ENCODE results near the gene RASD2.

Gene RASD2

GRCh38 chr22:35560366-35560765 lies 19.7 kb downstream of the RASD2 start:
- no peak for DNase-seq (ENCODE audit: low read depth)

- no peak for DNase-seq (ENCODE audit: low read depth)
These were observed 20.2 kb downstream of the RASD2 start for GRCh38 chr22:35560824-35561223.

- no peak for DNase-seq (ENCODE audit: low read depth)
These were observed 21.3 kb downstream of the RASD2 start for GRCh38 chr22:35561796-35562526.

- no peak for DNase-seq (ENCODE audit: low read depth)
These were observed 22.6 kb downstream of the RASD2 start for GRCh38 chr22:35563211-35563610.

- no peak for DNase-seq (ENCODE audit: low read depth)
These were observed 24.6 kb downstream of the RASD2 start for GRCh38 chr22:35564975-35565867.

- DNase-seq (ENCODE audit: low read depth) = no peak
These were observed 26.9 kb downstream of the RASD2 start for GRCh38 chr22:35567351-35568141.

GRCh38 chr22:35568751-35569739 lies 28.4 kb downstream of the RASD2 start:
- no peak for DNase-seq (ENCODE audit: low read depth)

- no peak for DNase-seq (ENCODE audit: low read depth)
These were observed 29.3 kb downstream of the RASD2 start for GRCh38 chr22:35569916-35570315.

GRCh38 chr22:35570686-35571194 lies 30.1 kb downstream of the RASD2 start:
- no peak for DNase-seq (ENCODE audit: low read depth)

- no peak for DNase-seq (ENCODE audit: low read depth)
These were observed 31.9 kb downstream of the RASD2 start for GRCh38 chr22:35572556-35572955.

GRCh38 chr22:35575116-35575748 lies 34.6 kb downstream of the RASD2 start:
- no peak for DNase-seq (ENCODE audit: low read depth)

GRCh38 chr22:35576671-35577070 lies 36.0 kb downstream of the RASD2 start:
- DNase-seq (ENCODE audit: low read depth) = no peak

GRCh38 chr22:35577799-35578659 lies 37.4 kb downstream of the RASD2 start:
- no peak for DNase-seq (ENCODE audit: low read depth)

GRCh38 chr22:35578836-35579575 lies 38.4 kb downstream of the RASD2 start:
- DNase-seq (ENCODE audit: low read depth) = no peak

- no peak for DNase-seq (ENCODE audit: low read depth)
These were observed 39.9 kb downstream of the RASD2 start for GRCh38 chr22:35580351-35581022.

- DNase-seq (ENCODE audit: low read depth) = no peak
These were observed 40.4 kb downstream of the RASD2 start for GRCh38 chr22:35581023-35581413.

GRCh38 chr22:35582218-35582860 lies 41.7 kb downstream of the RASD2 start:
- no peak for DNase-seq (ENCODE audit: low read depth)
